ENCODE measurements around the gene TBC1D10A.

Gene TBC1D10A

DNA sequence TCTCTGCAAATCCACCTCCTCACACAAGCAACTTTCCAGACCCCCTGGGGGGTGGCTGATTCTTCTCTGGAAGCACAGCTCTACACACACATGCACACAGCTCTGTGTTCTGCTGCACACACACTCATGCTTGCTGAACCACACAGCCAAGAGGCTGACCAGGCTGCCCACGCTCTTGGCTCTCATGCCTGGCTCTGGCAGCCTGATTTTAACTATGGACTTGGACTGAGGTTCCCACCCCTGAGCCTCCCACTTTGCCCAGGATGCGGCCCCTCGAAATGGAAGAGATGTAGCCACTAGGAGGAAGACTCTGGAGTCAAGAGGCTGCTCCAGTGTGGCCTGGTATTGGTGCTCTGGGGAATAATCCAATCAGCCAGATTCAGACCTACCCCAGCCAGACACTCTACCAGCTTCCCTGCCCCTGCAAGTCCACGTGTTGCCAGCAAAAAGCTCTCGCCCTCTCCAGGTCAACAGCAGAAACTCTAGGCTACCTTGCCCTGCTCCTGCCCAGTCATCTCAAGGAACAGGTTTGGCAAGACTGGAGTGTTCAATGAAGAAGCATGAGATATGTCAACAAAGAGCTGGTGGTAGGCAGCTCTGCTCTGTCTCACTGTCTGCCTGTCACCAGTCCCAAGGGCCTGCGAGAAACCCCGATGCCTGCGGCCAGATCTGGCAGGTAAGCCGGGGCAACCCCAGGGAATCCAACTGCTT is 28.6 kb downstream of the TBC1D10A start:
- DNase-seq: no peak

DNA sequence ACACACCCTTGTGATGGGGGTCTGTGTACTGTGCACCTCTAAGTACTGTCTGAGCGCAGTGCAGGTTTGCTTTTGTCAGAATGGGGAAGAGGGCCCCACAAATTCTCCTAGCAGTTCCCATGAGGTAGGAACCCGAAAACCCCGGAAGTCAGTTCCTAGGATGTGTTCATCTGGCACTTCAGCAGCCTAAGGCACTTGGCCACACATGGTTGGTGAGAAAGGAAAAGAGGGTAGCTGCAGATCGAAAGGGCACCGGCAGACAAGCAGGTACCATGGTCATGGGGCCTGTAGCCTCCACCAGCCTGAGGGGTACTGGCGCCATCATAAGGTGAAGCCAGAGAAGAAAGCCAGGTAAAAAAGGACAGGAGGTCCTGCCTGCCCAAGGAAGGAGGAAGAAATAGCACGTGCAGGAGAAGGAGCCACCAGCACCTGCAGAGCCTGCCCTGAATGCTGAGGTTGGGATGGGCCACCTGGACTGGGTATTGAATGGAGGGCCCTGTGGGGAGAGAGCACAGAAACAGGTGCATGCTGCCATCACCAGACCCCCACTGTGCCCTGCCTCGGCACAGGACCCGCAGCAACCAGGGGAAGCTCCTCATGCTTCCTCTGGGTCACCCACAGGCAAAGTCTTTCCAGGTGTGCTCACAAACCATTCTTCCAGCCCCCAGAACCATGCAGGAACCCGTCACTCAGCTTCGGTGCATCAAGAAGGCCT is 29.3 kb downstream of the TBC1D10A start:
- no peak for DNase-seq

- DNase-seq: no peak
These were observed 29.9 kb downstream of the TBC1D10A start for GRCh38 chr22:30296833-30297232.

DNA sequence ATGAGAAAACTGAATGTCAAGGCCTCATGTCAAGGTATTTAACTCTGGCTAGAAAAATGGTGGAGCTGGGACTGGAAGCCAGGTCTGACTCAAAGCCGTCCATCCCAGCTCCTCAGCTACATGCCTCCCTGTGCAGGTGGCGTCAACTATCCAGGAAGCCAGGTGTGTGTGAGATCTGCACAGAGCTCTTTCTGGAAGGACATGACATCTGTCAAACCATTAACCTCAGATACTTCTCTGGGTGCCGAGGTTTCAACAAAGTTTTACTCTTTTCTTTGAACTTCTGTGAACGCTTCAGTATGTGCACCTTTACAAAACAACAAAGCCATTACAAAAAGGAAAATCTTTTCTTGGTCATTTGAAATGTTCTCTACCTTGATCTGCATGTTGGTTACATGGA is 30.4 kb downstream of the TBC1D10A start:
- DNase-seq: no peak

- no peak for DNase-seq
These were observed 31.2 kb downstream of the TBC1D10A start for GRCh38 chr22:30295576-30295975.

DNA sequence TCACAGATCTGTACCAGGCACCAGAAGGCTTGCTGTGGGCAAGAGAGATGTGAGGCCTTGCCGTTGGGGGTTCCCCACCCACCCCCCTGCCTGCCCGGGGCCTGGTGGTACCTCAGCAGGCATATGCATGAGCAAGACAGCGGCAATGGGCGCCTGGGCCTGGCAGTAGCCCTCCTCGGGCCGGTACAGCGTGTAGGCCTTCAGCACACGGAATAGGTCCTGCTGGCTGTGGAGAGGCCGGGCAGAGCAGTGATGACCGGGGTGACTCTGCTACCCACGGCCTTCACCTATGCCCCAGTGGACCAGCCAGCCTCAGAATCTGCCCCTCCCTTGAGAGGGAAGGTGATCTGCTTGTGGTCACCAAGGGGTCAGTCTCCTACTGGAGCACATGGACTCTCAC is 31.9 kb downstream of the TBC1D10A start:
- no peak for DNase-seq

DNA sequence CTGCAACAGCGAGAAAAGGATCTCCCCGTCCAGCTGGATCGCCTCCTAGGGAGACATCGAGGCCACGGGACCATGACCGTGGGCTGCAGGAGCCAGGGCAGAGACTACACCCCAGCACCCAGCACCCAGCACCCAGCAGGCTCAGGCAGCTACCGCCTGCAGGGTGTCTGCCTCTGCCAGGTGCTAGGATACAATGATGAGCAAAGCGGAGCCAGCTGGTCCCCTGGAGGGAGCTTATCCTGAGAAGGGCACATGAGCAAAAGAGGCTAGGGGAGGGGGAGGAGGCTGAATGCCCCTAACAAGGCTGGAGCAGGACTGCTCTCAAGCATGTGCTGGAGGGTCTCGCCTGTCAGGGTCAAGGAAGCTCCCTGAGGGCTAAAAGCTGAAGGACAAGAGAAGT is 32.7 kb downstream of the TBC1D10A start:
- no peak for DNase-seq

DNA sequence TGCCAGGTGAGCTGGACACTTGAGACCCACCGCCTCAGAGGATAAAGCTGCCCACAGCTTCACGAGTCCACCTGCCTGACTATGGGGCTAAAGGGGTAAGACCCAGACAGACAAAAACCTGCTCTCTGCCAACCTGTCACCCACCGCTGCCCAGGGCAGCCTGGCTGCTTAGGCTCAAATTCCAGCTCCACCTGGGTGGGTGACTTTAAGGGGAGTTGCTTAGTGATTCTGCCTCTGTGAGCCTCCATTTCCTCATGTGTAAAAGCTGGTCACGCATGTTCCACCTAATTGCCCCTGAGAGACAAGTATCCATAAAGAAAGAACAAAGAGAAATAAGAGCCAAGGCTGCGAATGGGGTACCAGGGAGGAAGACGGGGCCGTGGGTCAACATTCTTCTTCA is 33.7 kb downstream of the TBC1D10A start:
- no peak for DNase-seq

GRCh38 chr22:30292069-30292970 is 34.4 kb downstream of the TBC1D10A start:
- DNase-seq: no peak

- DNase-seq: no peak
These were observed 35.5 kb downstream of the TBC1D10A start for GRCh38 chr22:30291058-30291892.

DNA sequence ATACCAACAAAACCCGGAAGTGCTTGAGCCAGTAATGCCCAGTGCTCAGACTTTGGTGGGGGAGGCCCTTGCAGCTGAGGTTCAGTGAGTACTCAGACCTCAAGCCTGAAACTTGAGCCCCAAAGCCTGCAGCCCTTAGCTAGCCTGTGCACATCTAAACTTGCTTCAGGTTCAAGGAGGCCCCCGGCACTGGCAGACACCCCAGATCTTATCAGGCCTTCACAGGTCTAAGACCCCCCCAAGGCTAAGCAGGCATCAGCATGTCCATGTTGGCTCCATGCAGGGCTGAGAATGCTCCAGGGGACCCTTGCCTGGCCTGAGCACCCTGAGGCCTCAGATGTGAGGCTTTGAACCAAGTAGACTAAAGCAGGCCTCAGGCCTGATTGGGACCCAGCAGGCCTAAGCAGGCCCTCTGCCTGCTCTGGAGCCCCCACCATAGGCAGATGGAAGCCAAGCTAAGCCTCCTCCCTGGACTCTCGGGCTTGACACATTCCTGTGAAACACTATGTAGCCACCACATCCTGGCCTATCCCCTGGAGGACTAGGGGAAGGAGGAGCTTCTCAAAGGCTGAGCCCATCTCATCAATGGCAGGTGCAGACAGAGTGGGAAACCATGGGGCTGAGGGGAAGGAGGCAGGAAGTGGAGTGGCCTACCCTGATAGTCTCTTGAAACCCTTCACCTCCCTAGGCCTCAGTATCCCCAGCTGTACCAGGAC is 36.2 kb downstream of the TBC1D10A start:
- no peak for DNase-seq

- no peak for DNase-seq
These were observed 36.8 kb downstream of the TBC1D10A start for GRCh38 chr22:30289980-30290313.

DNA sequence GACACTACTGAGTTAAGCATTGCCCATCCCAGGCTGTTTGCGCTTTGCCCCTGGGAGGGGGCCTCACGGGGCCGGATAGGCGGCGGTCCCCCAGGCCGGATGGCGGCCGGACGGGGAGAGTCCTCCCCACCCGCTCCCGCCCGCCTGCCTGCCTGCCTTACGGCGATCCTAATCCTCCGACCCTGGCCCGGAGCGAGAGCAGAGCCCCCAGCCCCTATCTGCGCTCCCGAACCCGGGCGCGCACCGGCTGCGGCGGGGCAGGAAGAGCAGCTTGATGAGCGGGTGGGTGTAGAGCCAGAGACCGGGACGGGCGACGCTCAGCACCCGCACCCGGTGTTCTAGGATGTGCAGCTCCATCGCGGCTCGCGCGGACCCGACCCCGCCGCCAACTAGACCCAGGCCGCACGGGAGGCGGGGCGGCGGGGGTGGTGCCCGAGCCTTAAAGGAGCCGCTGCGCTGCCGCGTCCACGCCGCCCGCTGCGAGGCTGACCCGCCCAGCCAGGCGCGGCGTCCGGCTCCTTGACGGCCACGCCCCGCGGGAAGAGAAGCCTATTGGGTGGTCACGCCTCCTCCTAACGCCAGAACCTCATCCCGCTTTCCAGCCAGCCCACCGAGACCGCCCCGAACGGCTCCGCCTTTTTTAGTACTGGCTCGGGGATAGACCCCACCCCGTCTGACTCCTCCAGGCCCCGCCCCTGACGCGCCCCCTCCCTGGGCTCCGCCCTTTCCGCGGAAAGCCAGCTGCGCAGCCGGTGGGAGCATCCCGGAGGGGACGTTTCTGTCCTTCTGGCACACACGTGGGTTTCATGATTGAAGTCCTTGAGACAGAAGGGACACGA is 37.4 kb downstream of the TBC1D10A start, which contains the start of gene CASTOR1:
CASTOR1 (minus strand) TSS at position 365 of the 839 bp plus-strand sequence; CDS start at position 357, 8 bp downstream.
- DNase-seq: peak; percentile 94 to 95

GRCh38 chr22:30288419-30289140 is 38.2 kb downstream of the TBC1D10A start:
- no peak for DNase-seq

GRCh38 chr22:30287648-30288418 is 38.9 kb downstream of the TBC1D10A start:
- DNase-seq: peak; percentile 94

DNA sequence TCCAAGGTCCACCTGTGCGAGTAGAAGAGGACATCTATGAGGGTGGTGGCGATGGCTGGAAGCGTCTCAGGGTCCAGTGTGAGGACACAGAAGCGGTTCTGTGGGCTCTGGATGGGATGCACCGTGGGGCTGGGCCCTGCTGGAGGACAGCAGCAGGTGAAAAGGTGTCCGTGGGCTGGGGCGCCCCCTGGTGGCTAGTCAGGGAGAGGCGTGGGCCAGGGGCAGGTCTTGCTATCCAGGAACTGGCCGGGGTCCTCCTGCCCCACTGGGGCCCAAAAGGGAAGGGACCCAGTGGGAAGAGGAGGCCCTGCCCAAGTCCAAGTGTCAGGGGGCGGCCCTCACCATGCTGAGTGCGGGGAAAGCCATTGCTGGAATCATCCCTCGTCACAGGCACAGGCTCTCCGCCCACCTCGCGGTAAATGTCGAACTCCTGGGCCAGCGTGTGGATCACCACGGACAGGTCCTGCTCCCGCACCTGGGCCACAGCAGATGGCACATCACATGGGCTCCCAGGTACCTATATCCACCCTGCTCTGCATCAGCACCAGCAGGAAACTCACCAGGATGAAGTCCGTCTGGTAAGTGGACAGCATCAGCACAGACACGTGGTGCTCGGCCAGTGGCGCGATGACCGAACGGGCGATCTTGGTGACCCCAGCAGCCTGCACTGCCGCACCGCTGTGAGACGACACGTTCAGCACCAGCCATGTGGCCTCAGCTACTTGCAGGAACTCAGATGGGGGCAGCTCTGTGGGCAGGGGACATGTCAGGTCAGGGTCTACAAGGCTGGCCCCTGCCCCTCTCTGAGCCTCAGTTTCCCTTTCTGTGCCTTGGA is 39.7 kb downstream of the TBC1D10A start:
- peak; percentile 93 to 95 for DNase-seq

- DNase-seq: no peak
These were observed 40.4 kb downstream of the TBC1D10A start for GRCh38 chr22:30286331-30286730.

- DNase-seq: no peak
These were observed 40.9 kb downstream of the TBC1D10A start for GRCh38 chr22:30285846-30286200.

Measured in activated T-cell treated with anti-CD3 and anti-CD28 coated beads, Interleukin-2, amount 50 U/mL, for 48 hours (primary cell).